Cardiac fibroblast (primary cell): ENCODE results near the gene OXSR1.

Source experiments
- DNase-seq, 2 donors: peaks; one replicate each; pipeline versions ENCODE4 v3.0.0 to v3.0.0-alpha.2; 2010; ENCODE audit warnings: low read depth in 2 of 2
- H3K4me3 ChIP-seq, 2 donors: replicated peaks in 1 of 2; 1 replicate in 1 of 2; 2 replicates in 1 of 2; pipeline ENCODE4 v1.5.1; 2011; ENCODE audit warnings: low read depth in 2 of 2, low read length in 2 of 2, mild to moderate bottlenecking in 2 of 2, moderate library complexity in 1 of 2
- TF ChIP-seq, protein P1 (sequence below): IDR thresholded peaks from one replicate; pipeline ENCODE4 v1.5.1; 2011; ENCODE audit warnings: low read depth, mild to moderate bottlenecking, low read length, inconsistent platforms

Gene OXSR1

DNA sequence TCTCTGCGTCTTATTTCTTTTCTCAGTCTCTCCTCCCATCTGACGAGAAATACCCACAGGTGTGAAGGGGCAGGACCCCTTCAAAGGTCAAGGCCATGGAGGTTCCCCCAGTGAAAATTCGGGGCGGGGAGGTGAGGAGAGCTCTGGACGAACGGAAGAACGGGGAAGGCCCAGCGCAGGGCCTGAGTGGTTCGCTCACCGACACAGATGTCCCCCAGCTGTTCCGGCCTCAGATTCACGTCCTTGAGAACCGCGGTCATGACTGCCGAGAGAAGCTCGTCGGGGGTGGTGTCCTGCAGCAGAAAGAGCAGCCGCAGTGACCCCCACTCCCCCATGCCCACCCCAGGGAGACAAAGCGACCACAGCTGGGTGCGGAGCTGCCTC, 29.0 kb upstream of the OXSR1 start:
- H3K4me3 ChIP-seq, result peak overlapping the region; percentile 76 to 85
- DNase-seq, result peak in 1 of 2 donors; percentile 43
- TF ChIP-seq, protein P1, sequence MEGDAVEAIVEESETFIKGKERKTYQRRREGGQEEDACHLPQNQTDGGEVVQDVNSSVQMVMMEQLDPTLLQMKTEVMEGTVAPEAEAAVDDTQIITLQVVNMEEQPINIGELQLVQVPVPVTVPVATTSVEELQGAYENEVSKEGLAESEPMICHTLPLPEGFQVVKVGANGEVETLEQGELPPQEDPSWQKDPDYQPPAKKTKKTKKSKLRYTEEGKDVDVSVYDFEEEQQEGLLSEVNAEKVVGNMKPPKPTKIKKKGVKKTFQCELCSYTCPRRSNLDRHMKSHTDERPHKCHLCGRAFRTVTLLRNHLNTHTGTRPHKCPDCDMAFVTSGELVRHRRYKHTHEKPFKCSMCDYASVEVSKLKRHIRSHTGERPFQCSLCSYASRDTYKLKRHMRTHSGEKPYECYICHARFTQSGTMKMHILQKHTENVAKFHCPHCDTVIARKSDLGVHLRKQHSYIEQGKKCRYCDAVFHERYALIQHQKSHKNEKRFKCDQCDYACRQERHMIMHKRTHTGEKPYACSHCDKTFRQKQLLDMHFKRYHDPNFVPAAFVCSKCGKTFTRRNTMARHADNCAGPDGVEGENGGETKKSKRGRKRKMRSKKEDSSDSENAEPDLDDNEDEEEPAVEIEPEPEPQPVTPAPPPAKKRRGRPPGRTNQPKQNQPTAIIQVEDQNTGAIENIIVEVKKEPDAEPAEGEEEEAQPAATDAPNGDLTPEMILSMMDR, result no peak

DNA sequence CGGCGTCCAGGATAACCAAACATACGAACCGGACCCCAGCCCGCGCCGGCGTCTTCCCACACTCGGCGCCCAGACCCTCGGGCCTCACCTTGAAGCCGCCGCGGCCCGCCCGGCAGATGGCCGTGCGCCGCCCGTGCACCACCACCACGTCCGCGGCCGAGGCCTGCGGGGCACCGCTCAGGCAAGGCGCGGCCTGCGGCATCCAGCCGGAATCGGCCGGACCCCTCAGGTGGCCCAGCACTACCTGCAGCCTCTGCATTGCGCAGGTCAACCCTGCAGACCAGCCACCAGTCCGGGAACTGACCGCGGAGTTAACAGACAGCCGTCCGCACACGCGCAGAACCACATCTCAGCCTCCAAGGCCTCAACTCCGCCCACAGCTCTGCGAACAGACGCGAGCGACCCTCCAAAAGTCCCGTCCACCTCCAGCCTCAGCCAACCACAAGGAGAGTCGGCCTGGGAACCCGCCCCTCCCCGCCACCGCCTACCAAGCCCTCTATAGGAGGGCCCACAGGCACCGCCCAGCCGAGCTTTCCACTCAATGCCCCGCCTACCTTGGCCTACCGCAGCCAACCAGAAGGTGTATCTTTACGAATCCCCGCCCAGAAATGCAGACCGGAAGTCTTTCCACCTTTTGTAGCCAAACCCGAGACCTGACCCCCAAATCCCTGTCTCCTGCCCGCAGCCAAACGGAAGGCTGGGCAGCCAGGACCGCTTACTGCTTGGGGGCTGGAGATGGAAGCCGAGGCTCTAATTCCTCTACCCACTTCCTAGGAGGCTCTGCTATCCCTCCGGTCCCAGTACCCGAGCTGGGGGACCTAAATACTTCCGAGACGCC, 28.3 kb upstream of the OXSR1 start, which contains the start of gene ACAA1:
Gene ACAA1 (minus strand): TSS at position 351 of the 838 bp plus-strand sequence. CDS start 92 bp downstream, at position 259.
- peak; percentile 99 for DNase-seq
- TF ChIP-seq, protein P1, result no peak
- peak within 1 kb of the TSS; percentile 83 to 86 for H3K4me3 ChIP-seq

DNA sequence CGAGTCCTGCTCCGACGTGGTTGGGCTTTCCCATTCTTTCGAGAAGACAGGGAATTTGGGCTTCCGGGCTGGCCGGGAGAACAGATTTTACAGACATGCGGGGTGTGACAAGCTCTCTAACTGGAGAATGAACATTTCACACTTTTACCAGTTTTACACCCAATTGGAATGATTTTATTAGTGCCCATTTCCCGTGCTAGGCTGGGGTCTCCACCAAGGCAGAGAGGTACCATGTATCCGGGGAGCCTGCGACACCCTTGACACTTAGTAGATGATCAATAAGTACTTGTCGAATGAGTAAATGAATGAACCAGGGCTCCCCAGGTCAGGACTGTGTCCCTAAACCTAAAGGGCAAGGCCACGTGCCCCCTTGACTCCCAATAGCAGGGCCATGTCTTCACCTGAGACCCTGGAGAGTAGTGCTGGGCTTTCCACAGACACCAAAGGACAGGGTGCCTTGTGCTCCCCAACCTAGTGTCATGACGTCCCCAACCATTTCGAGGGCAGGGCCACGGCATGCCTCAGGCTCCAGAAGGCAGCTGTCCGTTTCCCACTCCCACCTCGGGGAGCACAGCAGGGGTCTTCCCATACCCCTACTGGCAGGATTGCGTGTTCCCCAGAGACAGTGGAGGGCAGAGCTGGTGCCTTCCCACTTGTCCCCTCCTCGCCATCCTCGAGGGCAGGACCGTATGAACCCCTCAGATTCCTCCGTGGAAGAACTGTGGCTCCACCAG, 27.6 kb upstream of the OXSR1 start:
- TF ChIP-seq, protein P1, result no peak
- peak overlapping the region; percentile 83 to 86 for H3K4me3 ChIP-seq
- DNase-seq, result no peak

DNA sequence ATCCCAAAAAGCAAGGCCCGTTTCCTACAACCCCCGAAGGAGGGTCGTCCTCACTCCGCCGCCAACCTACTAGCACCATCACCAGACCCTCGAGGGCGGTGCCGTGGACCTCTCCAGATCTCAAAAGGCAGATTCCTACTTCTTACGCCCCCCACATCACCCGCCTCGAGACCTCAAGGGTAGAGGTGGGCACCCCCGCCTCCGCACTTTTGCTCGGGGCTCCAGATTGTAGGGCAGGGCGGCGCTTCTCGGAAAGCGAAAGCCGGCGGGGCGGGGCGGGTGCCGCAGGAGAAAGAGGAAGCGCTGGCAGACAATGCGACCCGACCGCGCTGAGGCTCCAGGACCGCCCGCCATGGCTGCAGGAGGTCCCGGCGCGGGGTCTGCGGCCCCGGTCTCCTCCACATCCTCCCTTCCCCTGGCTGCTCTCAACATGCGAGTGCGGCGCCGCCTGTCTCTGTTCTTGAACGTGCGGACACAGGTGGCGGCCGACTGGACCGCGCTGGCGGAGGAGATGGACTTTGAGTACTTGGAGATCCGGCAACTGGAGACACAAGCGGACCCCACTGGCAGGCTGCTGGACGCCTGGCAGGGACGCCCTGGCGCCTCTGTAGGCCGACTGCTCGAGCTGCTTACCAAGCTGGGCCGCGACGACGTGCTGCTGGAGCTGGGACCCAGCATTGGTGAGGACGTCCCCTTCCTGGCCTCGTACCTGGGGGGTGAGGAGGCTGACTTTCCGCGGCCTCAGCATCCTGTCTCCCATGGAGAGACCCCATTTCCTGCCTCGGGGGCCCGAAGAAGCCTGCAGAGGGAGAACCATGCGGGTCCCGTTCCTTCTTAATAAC, 26.8 kb upstream of the OXSR1 start, which contains the start of gene MYD88:
Gene MYD88 (plus strand): TSS at position 313 of the 842 bp plus-strand sequence. CDS start 40 bp downstream, at position 353.
- H3K4me3 ChIP-seq, result peak within 1 kb of the TSS; percentile 83 to 86
- DNase-seq, result peak; percentile 59 to 63
- TF ChIP-seq, protein P1, result no peak

DNA sequence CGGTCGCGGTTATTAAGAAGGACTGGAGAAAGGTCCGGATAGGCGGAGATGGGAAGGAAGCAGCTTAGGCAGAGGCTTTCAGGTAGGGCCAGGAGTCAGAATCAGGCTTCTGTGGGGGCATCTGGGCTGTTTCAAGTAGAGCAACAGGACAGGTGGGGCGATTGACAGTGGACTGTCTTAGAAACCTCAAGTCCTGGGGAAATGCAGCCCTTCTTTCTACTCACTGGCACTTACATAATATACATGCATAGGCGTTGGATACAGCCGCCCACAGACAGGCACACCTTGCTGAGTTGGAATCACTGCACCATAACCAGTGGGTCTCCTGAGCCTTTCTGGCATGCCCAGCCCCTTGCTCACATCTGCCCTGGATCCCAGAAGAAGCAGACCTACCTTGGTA, 26.1 kb upstream of the OXSR1 start:
- peak; percentile 17 to 26 for DNase-seq
- peak overlapping the region; percentile 83 to 86 for H3K4me3 ChIP-seq
- TF ChIP-seq, protein P1, result no peak

DNA sequence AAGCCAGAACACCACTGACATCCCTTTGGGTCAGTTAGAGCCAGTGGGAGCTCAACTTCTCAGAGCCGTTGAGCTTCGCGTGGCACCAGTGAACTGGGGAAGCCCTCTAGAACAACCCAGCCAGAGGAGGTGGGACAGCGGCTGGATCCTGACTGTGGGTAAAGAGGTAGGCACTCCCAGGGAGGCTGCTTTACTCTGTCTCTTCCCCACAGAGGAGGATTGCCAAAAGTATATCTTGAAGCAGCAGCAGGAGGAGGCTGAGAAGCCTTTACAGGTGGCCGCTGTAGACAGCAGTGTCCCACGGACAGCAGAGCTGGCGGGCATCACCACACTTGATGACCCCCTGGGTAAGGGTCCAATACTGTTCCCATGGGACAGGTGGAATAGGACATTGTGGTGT, 25.7 kb upstream of the OXSR1 start:
- TF ChIP-seq, protein P1, result no peak

More for the DNA sequence above, 25.7 kb upstream of the OXSR1 start:
- no peak for DNase-seq
- peak overlapping the region; percentile 83 to 86 for H3K4me3 ChIP-seq
